ENCODE results near the gene ILKAP. TPM values are rescaled to one million over a fixed set of nuclear protein-coding genes. Genes with fewer than 3 reads are reported as not detected.
A peak's percentile ranks its signal among the peaks of the same experiment; 100 is the strongest.

Gene ILKAP
- total RNA-seq, 2 experiments from 2014 or later, result 42.1 to 43.3 TPM

DNA sequence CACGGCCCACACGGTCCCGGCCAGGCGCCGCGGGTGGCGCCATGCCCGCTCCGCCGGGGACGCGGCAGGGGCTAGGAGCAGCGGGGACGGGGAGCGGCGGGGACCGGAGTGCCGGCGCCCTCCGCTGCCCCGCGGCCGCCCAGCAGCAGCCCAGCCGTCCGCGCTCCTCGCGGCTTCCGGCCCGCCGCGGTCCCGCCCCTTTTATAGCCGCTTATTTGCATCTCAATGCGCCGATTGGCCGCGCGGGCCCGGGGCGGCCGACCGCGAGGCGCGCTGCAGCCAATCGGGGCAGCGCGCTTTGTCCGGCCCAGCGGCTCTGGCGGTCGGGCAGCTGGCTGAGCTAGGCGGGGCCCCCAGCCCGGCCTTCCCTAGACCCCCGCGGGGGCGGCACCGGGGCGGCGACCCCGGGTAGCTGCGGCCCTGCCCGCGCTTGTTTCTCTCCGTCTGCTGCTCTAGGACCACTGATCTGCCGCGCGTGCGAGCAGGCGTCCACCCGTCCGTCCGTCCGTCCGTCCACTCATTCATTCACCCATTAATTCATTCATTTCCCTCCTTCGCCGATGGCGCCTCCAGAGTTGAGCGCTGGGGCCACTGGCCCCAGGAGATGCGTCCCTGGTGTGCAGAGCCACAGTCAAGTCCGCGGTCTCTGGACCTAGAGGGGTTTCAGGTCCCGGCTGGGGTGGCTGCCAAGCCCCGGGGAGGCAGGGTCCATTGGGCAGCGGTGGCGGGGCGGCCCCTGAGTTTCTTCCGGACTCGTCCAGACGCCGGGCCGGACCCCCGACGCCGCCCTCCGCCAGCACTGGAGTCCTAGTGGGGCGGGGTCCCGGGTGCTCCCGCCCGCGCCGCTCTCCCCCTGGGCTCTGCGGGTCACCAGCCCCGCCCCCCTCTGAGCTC lies 36.6 kb upstream of the ILKAP start, which contains the start of gene HES6:
Gene HES6 (minus strand): TSS at position 176 of the 894 bp plus-strand sequence. CDS start 133 bp downstream, at position 43.
- H3K4me3 Mint-ChIP-seq, result peak within 1 kb of the TSS; percentile 75
- ChIA-PET POLR2A (interaction anchor here (0.8 kb wide), 1 partner anchor 75 kb away, joined by 3 read pairs; no protein-coding TSS in a partner anchor), CTCF (interaction anchor here (0.9 to 2.5 kb wide), 2 partner anchors 16 to 23 kb away, joined by 3 to 9 read pairs; no protein-coding TSS in a partner anchor)
- peaks cover 6% of the 10 kb centered on the region for H3K36me3 Mint-ChIP-seq (ENCODE audit: low read depth)
- intact Hi-C loops (cut with micrococcal nuclease), result no loop called here
- H3K4me1 Mint-ChIP-seq (ENCODE audit: low read depth), result peaks cover 2% of the 10 kb centered on the region
- TF ChIP-seq CTCF (IDR thresholded peaks at IDR 0.05), result no peak
- DNase-seq (peak; percentile 84), ATAC-seq (peak; percentile 87)
- H3K9me3 Mint-ChIP-seq, result no peaks in the 10 kb centered on the region
- H3K27ac Mint-ChIP-seq, result peak within 1 kb of the TSS; percentile 53
- H3K27me3 Mint-ChIP-seq, result peaks cover 36% of the 10 kb centered on the region

GRCh38 chr2:238239543-238239862 lies 36.0 kb upstream of the ILKAP start:
- Mint-ChIP-seq H3K9me3 (no peaks in the 10 kb centered on the region), H3K4me1 (ENCODE audit: low read depth) (peaks cover 2% of the 10 kb centered on the region), H3K36me3 (ENCODE audit: low read depth) (peaks cover 4% of the 10 kb centered on the region), H3K4me3 (no peak overlapping the region), H3K27me3 (peaks cover 37% of the 10 kb centered on the region), H3K27ac (no peak overlapping the region)
- intact Hi-C loops (cut with micrococcal nuclease), result no loop called here
- TF ChIP-seq CTCF (IDR thresholded peaks at IDR 0.05), result no peak
- ChIA-PET POLR2A (interaction anchor here (0.8 kb wide), 1 partner anchor 74 kb away, joined by 3 read pairs; no protein-coding TSS in a partner anchor), CTCF (interaction anchor here (0.9 to 2.5 kb wide), 2 partner anchors 17 to 24 kb away, joined by 3 to 9 read pairs; no protein-coding TSS in a partner anchor)
- ATAC-seq (peak; percentile 24), DNase-seq (peak; percentile 27)

DNA sequence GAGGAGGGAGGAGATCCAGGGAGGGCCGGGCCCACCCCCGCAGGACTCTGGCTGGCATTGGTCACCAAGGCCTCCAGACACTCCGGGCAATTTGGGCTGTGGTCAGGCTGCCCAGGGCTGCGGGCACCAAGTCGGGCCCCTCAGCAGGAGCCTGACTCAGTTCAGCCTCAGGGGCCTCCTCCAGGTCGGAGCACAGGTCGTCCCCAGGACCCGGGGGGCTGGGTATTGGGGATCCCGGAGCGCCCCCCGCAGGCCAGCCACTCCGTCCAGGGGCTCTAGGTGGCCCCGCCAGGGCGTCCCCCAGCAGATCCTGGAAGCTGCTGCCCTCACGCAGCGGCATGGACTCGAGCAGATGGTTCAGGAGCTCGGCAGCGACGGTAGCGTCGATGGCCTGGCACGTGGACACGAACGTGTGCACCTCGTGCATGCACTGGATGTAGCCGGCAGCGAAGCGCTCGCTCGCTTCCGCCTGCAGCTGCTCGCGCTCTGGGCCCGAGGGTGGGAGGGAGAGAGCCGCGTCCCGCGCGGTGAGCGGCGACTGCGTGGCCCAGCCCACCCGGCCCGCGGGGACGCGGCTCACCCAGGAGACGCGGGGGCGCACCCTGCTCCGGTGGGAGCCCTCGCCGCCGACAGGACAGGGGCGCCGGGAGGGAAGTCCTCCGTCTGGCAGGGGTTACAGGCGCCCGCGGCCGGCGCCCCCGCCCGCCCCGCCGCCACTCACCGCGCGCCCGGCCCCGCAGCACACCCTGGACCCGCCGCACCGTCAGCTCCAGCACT lies 35.5 kb upstream of the ILKAP start:
- ATAC-seq (no peak), DNase-seq (peak; percentile 56)
- ChIA-PET POLR2A (interaction anchor here (0.8 to 2.3 kb wide), 2 partner anchors 37 to 73 kb away, joined by 3 to 8 read pairs; partner anchors contain the start of gene ILKAP), CTCF (interaction anchor here (2.5 kb wide), 1 partner anchor 24 kb away, joined by 9 read pairs; no protein-coding TSS in a partner anchor)
- H3K27ac Mint-ChIP-seq, result no peak overlapping the region
- H3K27me3 Mint-ChIP-seq, result peaks cover 38% of the 10 kb centered on the region
- peaks cover 2% of the 10 kb centered on the region for H3K4me1 Mint-ChIP-seq (ENCODE audit: low read depth)
- peak overlapping the region; percentile 38 for H3K4me3 Mint-ChIP-seq
- no peak for TF ChIP-seq CTCF (IDR thresholded peaks at IDR 0.05)
- intact Hi-C loops (cut with micrococcal nuclease), result no loop called here
- H3K9me3 Mint-ChIP-seq, result no peaks in the 10 kb centered on the region
- no peaks in the 10 kb centered on the region for H3K36me3 Mint-ChIP-seq (ENCODE audit: low read depth)

- no peak for TF ChIP-seq CTCF (IDR thresholded peaks at IDR 0.05)
- Mint-ChIP-seq H3K36me3 (ENCODE audit: low read depth) (no peaks in the 10 kb centered on the region), H3K4me3 (peak overlapping the region; percentile 52), H3K27me3 (peaks cover 44% of the 10 kb centered on the region), H3K4me1 (ENCODE audit: low read depth) (peaks cover 4% of the 10 kb centered on the region), H3K27ac (no peak overlapping the region), H3K9me3 (no peaks in the 10 kb centered on the region)
- ChIA-PET POLR2A (interaction anchor here (2.3 kb wide), 1 partner anchor 36 kb away, joined by 8 read pairs; the partner anchor contains the start of gene ILKAP), CTCF (interaction anchor here (0.7 kb wide), 1 partner anchor 26 kb away, joined by 3 read pairs; no protein-coding TSS in a partner anchor)
- intact Hi-C loops (cut with micrococcal nuclease), result no loop called here
- ATAC-seq (no peak), DNase-seq (no peak)
Observed at GRCh38 chr2:238238311-238238765, 34.8 kb upstream of the ILKAP start.

Data from activated CD8-positive, alpha-beta T cell treated with anti-CD3 and anti-CD28 coated beads for 36 hours (primary cell).